Parathyroid adenoma (tissue), 2 donors: ENCODE measurements around the gene DAPK1.

Source experiments
- H2AFZ ChIP-seq: fragments of 300-600 bp; sonication (generic); one replicate; pipeline ENCODE4 v1.7.0; 2017; ENCODE audit warnings: antibody characterized with exemption, mild to moderate bottlenecking
- H3K27ac ChIP-seq: fragments of 300-600 bp; sonication (generic); one replicate; pipeline ENCODE4 v1.7.0; 2017
- H3K27me3 ChIP-seq: fragments of 300-600 bp; sonication (generic); one replicate; pipeline ENCODE4 v1.7.0; 2017; ENCODE audit warnings: low read length; ENCODE audit not compliant: control insufficient read depth, insufficient read depth
- H3K36me3 ChIP-seq: fragments of 300-600 bp; sonication (generic); one replicate; pipeline ENCODE4 v1.7.0; 2017; ENCODE audit warnings: low read length; ENCODE audit not compliant: control insufficient read depth, insufficient read depth
- H3K4me1 ChIP-seq: fragments of 300-600 bp; sonication (generic); one replicate; pipeline ENCODE4 v1.7.0; 2017; ENCODE audit warnings: control low read depth
- H3K4me2 ChIP-seq: fragments of 300-600 bp; sonication (generic); one replicate; pipeline ENCODE4 v1.7.0; 2017; ENCODE audit warnings: low read length
- H3K4me3 ChIP-seq: fragments of 300-600 bp; sonication (generic); one replicate; pipeline ENCODE4 v1.7.0; 2017; ENCODE audit warnings: low read depth, low read length
- H3K79me2 ChIP-seq: fragments of 300-600 bp; sonication (generic); one replicate; pipeline ENCODE4 v1.7.0; 2017; ENCODE audit warnings: control low read depth
- H3K9ac ChIP-seq: fragments of 300-600 bp; sonication (generic); one replicate; pipeline ENCODE4 v1.7.0; 2017; ENCODE audit warnings: mild to moderate bottlenecking
- H3K9me3 ChIP-seq: fragments of 300-600 bp; sonication (generic); one replicate; pipeline ENCODE4 v1.7.0; 2017; ENCODE audit warnings: low read length; ENCODE audit not compliant: control insufficient read depth
- CTCF ChIP-seq: fragments of 300-600 bp; sonication (generic); IDR thresholded peaks from one replicate; pipeline ENCODE4 v1.7.0; 2017; ENCODE audit warnings: antibody characterized with exemption, mild to moderate bottlenecking
- donor health status: primary hyperparathyroidism.

The DAPK1 gene

GRCh38 chr9:87659534-87660419, 162.1 kb downstream of the DAPK1 start:
- TF ChIP-seq CTCF: no peak
- Histone ChIP-seq H2AFZ (no peak overlapping the region), H3K4me2 (no peak overlapping the region), H3K36me3 (no peaks in the 10 kb centered on the region), H3K9me3 (no peaks in the 10 kb centered on the region), H3K27me3 (no peaks in the 10 kb centered on the region), H3K27ac (no peak overlapping the region), H3K79me2 (no peaks in the 10 kb centered on the region), H3K4me3 (no peak overlapping the region), H3K4me1 (no peaks in the 10 kb centered on the region), H3K9ac (no peak overlapping the region)

- no peak overlapping the region for H3K4me3 ChIP-seq
- H3K27me3 ChIP-seq: no peaks in the 10 kb centered on the region
- no peaks in the 10 kb centered on the region for H3K4me1 ChIP-seq
- no peak overlapping the region for H3K9ac ChIP-seq
- TF ChIP-seq CTCF: no peak
- no peak overlapping the region for H3K4me2 ChIP-seq
- H3K9me3 ChIP-seq: no peaks in the 10 kb centered on the region
- no peaks in the 10 kb centered on the region for H3K36me3 ChIP-seq
- H2AFZ ChIP-seq: no peak overlapping the region
- H3K27ac ChIP-seq: no peak overlapping the region
- H3K79me2 ChIP-seq: no peaks in the 10 kb centered on the region
Measured at GRCh38 chr9:87661241-87661640, 163.6 kb downstream of the DAPK1 start.

- Histone ChIP-seq H3K4me1 (no peaks in the 10 kb centered on the region), H3K27ac (no peak overlapping the region), H3K4me2 (no peak overlapping the region), H3K9ac (no peak overlapping the region), H3K4me3 (no peak overlapping the region), H2AFZ (no peak overlapping the region), H3K36me3 (no peaks in the 10 kb centered on the region), H3K79me2 (no peaks in the 10 kb centered on the region), H3K9me3 (no peaks in the 10 kb centered on the region), H3K27me3 (no peaks in the 10 kb centered on the region)
- TF ChIP-seq CTCF: peak; percentile 65
Measured at GRCh38 chr9:87662808-87663528, 165.3 kb downstream of the DAPK1 start.

GRCh38 chr9:87663556-87663955, 165.9 kb downstream of the DAPK1 start:
- Histone ChIP-seq H3K4me2 (no peak overlapping the region), H3K79me2 (no peaks in the 10 kb centered on the region), H3K9ac (no peak overlapping the region), H3K4me3 (no peak overlapping the region), H3K9me3 (no peaks in the 10 kb centered on the region), H3K4me1 (no peaks in the 10 kb centered on the region), H3K27me3 (no peaks in the 10 kb centered on the region), H2AFZ (no peak overlapping the region), H3K36me3 (no peaks in the 10 kb centered on the region), H3K27ac (no peak overlapping the region)
- TF ChIP-seq CTCF: no peak
